HL-60/S4 (cell line): ENCODE data around the gene CADPS.

ENCODE experiments used
- in situ Hi-C: fragments of 300-500 bp; cut with MboI; formaldehyde crosslinking; loops from 2 replicates; pipeline ENCODE4 v1.14.3; 2022; ENCODE audit warnings: low sequenced_read_pairs

Gene CADPS

DNA sequence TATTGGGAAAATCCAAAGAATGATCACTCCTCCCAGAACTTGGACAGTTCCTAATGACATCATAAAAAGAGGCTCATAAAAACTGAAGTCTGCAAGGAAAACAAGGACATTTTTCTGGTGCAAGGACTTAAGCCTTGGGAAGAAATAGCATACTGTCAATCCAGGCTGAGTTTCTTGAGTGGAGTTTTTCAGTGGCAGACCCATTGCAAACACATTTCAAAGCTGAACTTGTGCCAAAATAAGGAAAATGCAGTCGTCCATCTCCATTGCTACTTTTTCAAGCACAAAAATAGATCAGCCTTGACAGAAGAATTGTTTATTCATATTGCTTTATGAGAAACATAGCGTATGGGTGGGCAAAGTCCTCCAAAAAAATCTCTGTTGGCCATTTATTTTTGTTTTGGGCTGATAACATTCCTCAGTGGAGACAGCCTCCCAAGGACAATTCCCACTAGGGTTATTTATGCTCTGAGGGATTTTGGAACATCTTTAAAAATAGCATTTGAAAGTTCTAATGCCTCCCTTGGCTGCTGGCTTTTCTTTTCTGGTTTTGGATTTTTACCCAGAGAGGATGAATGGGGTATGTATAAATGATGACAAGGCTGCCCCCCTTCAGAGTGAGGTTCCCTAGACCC is 220.0 kb downstream of the CADPS start:
- in situ Hi-C loops = no loop called here

DNA sequence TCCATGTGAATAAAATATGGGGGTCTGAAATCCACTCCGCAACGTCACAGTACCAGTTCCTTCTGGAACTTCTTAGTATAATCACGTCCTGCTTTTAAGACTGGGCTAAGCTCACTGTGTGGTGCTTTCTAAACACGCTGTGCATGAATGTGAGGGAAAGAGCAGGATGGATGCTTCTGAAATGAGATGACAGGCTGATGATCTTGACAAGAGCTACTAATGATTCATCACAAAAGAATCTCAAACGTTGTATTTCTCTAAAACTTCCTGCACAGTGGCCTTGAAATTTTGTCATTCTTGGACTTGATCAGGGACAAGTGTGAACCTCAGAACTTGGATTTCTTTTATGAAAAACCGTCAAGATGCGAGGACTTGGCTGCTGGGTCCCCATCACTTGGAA is 221.4 kb downstream of the CADPS start:
- in situ Hi-C loops = no loop called here

DNA sequence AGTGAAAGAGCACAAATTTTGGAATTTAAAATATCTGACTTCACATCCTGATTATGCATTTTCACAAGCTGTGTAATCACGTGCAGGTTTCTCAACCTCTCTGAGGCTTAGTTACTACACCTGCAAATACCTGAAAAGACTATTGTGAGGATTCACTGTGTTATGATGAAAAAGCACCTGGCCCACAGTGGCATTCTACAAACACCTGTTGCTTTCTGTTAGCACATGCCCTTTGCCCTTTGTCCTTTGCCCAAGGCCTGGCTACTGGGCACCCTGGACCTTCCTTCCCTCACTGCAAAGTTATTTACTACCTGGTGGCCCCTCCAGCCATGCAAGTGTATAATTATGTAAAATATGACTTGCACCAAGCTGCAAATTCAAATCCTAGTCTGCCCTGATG is 227.5 kb downstream of the CADPS start:
- in situ Hi-C loops = no loop called here

DNA sequence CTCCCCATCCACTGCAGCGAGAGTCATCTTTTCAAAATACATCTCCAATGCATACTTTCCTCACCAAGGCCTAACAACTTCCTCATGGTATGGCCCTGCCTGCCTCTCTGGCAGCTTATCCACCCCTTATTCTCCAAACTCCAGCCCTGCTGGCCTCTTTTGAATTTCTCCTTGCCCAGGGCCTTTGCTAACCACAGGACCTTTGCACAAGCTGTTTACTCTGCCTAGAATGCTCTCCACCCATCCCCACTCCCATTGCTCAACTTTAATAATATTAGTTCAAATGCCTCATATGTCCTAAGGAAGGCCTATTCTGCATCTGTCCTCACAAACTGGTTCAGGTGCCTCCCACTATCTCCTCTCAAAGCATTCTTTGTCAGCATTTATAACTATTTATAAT is 230.7 kb downstream of the CADPS start:
- in situ Hi-C loops = no loop called here

DNA sequence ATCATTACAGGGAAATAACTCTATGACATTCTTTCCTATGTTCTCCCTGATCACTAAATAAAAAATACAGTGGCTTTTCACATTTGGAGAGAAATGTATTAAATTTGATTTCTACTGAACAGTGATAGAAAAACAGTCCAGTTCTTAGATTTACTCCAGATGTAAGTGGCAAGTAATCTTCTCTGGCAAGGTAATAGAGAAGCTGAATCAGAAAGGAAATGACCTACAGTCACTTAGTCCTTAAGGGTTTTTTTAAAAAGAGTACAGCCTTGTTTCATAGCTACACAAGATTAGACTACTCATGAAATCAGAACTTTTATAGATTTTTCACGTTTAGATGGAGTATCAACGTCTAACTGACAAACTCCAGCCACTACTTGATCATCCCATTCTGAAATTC is 236.9 kb downstream of the CADPS start:
- in situ Hi-C loops = no loop called here

DNA sequence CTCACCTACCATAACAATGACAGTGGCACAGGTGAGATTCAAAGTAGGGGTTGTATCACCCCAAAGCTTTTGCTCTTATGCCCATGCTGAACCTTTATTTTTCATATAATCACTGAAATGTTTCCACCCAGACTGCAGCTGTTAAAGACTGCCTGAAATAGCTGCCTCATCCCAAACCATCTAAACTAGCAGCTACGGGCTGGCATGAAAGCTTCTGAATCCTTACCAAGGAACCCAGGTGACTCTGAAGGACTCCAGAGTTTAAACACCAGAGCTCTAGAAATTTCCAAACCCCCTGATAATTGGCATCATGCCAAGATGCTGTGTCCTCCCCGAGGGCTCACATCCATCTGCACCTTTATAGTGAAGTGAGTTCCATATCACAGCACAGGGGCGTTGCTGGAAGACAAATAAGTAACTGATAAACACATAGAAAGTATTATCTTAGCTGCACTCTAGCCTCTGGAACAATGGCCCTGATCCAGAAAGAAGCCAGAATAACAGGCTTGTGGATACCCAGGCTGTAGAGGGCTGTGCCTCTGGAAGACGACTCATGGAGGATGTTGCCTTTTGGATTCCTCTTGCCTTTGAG is 238.9 kb downstream of the CADPS start:
- in situ Hi-C loops = no loop called here

DNA sequence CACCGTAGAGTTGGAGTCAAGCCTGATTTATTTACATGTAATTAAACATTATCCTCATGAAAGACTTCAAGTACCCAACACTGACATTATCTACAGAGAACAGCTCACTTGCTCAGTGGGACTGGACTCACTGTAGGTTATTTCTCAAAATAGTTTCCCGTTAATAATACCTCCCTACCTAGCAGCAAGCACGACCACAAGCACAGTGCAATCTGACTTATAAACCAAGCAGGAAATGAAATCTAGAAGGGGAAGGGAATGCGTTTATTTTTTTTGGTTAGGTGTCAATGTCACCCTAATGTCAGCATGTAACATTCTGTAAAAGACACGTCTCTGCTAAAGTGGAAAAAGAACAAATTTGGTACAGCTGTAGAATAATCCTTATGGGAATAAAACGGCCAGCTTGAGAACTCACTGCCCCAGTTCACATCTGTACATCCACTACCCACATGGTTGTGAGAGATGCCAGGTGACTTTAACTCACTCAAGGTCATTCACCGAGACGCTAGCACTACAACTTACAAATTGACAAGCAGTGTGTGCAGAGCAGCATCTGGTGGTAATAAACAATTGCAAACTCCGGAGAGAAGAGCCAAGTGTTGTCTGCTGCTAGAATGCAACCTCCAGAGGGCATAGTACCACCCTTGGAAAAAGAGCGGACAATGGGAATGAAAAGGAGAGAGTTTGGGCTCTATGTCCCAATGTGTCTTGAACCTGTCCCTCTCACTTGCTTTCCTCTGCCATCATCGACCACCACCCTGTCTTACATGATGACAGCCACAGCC is 242.5 kb downstream of the CADPS start:
- in situ Hi-C loops = no loop called here

DNA sequence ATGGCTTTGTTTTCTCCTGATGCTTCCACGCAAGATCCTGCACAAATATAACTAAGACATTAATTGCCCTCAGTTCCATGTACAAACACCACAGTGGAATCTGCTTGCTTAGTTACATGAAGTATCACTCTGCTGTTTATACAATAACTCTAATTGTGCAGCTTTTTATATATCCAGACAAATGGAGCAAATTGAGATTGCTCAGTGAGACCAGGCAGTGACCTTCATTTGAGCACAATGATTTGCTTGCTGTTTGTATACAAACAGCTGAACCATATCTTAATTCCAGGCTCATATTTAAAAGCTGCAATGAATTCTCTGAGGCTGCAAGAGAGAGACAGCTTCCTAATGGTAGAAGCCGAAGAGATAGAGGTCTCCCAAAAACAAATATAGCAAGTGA is 243.7 kb downstream of the CADPS start:
- in situ Hi-C loops = no loop called here

DNA sequence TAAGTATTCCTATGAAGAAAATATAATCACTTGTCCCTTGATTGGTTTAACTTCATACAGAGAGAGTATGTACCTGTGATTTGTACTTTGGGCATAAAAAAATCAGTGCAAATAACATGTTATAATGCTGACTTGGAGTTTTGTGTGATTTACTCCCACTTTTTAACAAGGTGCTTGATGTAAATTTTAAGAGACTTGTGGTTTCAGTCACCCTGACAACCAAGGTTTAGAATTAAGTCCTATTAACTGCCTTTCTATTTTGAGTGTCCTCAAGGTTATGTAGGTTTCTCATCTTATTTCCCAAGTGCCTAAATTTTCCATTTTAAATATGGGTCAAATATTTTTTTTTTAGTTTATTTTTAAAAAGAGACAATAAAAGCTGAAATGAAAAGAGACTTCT is 244.6 kb downstream of the CADPS start:
- in situ Hi-C loops = no loop called here

DNA sequence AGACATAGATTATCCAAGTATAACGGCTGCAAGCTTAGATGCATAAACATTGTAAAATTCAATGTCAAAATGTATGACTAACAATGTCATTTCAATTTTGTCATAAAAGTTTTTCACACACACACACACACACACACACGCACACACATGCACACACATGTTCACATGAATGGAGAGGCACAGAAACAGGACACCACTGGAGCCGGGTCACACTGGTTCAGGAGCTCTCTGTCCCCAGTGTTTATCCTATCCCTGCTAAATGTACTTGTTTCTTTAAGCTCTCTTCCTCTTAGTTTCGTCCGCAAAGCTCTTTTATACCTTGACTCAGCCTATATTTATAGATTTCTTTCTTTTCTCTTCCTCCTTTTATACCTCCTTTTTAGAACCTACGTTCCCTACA is 249.9 kb downstream of the CADPS start:
- in situ Hi-C loops = no loop called here

DNA sequence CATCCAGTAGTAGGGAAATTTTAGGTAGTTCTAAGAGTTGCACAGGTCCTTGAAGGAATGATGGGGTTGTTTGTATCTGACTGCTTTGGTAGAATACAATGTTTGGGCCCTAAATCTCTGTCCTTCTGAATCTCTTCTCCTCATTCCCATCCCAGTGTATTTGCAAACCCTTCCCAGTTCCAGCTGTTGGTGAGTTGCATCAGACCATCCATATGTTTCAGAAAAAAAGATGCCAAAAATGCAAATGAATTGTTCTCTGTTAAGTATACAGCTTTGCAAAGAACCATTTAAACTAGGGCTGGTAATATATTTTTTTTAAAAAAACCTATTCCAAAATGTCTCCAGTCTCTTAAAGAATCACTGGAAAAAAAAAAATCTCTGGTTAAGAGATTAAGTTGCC is 251.0 kb downstream of the CADPS start:
- in situ Hi-C loops = no loop called here

DNA sequence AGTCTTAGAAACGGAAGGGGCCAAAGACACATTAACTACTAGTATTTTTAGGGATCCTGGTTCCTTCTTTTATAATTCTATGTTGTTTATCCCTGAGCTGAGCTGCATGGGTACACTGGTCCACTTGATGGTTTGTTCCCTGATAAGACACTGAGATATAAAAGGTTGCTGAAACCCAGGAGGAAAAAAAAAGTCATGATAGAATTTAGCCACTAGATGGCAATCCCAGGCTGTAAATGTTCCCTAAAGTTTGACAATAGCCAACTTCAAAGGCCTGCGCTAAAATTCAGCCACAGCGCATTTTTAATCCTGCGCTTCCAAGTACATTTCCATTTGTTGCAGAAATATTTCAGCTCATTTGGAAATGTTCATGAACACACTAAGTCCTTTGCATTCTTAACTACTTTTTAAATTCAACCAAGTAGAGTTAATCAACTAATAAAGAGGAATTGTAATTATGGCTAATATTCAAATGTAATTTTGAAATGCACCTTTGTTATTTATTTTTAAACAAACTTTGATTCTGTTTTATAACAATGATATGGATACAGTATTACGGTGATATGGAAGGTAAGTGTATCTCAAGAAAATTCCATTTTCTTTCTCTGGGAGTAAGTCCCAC is 252.6 kb downstream of the CADPS start:
- in situ Hi-C loops = no loop called here

DNA sequence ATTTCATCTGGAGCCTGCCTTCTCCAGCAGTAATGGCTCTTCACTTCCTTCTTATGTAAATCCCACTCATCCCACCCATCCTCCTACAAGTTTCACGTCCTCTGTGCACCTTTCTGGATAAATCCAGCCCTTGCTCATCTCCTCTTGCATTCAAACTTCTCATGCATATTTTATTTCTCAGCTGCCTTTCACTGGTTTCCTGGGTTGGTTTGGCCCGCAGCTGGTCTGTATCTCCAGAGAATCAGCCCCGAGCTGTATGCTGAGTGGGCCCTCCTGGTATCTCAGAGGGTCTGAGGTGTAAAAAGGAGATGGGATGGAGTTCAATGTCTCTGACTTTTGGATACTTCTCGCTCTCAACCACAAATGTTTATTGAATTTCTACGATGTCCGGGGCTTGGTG is 253.3 kb downstream of the CADPS start:
- in situ Hi-C loops = no loop called here

DNA sequence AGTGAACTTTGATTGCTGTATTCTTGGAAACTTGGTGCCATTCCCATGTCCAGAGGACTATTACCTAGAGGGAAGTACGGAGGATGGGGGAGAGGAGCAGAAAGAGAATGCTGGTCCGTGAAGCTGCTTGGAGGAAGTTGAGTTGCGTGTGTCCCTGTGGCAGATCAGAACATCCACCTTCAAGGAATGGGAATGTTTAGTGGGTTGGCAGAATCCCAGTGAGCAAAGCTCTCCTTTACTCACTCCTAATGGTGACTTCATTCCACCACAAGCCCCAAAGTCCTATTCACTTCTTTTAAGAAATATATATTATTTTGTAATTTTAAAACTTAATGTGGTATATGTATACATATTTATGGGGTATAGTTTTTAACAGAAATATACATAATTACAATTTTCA is 254.0 kb downstream of the CADPS start:
- in situ Hi-C loops = no loop called here

DNA sequence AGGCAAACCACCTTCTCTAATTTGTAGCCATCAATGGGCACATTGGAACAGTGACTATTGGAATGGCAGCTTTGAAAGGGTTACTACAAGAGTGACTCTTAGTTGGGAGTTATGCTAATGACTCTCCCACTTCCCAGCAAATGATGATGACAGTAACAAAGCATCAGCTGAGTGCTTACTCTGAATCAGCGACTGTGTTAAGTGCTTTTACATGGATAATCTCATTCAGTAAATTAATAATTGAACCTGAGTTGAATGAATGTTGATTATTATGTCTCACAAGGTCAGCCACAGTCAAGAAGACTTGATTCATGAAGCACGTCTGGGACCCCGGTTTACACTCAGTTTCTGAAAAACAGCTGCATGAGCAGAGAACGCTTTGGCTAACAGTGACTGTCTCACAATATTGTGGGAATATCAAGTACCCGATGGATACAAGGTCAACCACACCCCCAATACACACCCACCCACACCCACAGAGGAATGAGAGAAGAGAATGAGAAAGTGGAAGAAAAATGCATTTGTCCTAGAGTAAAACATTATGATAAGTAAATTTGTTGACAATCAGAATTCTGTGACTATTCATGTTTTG is 259.9 kb downstream of the CADPS start:
- in situ Hi-C loops = no loop called here

DNA sequence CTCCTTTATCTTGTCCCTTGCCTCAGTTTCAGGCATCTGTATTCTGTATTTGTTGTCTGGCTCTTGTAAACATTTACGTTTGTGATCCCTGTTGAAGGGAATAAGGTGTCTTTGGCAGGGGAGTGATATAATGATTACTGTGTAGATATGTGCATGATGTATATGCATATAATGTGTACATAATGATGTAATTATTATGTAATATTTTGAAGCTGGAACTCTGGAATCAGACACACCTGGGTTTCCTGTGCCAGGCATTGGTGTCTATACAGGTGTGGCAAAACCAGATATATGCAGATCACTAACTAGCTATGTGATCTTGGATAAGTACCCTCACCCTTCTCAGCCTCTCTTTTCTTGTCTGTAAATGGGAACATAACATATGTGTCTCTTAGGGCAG is 260.7 kb downstream of the CADPS start:
- in situ Hi-C loops = no loop called here

DNA sequence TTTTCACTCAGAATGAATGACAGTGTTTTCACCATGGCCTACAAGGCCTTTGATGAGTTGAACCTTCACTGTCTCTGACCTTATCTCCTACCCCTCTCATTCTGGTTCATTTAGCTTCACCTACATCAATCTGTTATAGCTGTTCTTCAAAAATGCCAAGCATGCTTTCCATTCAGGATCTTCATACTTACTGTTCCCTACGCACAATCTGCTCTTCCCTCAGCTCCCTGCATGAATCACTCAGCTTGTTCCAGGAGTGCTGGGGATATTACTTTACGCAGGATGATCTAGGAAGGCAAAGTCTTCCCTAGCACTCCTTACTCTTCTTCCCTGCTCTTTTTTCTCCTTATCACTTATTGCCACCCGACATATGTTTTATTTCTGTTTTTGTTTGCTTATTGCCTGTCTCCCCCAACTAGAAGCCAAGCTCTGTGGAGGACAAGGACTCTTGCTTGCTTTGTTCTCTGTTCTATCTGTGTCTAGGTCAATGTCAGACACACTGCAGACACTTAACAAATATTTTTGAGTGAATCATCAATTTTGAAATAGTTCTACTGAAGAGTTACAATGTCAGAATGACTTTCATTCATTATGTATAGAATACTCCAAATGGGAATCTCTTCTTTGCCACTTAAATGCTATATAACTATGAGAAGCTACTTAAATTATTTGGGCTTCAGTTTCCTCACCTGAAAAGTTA is 263.5 kb downstream of the CADPS start:
- in situ Hi-C loops = no loop called here

DNA sequence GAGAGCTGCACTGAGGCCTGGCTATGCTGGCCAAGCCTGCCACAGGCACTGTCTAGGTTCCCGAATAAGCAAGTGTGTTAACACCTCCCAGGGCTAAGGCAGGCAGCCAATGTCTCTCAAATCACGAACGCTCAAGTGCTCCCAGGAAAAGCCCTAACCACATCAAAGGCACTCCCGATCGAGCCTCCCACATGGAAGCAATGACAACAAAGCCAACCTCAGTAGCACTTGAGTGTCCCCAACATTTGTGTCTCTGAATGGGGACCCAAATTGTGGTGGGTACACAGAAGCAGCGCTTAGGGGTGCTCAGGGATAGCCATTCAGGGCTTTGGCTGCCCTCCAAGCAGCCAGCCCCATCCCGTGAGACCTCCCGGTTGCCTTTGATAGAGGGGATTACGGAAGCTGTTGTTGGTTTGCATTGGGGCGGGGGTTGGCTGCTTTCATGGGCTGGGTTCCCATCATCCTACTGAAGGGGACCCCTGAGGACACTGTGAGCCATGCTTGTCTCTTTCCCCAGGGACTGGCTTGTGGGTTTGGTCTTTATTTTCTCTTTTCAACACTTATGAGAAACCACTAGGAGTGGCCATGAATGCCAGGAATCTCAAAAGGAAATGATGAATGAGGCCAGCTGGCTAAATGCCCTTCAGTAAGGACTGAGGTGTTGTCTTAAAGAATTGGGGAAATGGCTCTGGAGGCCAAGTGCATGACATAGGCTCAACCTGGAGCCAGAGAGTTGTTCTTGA is 267.8 kb downstream of the CADPS start:
- in situ Hi-C loops = no loop called here

DNA sequence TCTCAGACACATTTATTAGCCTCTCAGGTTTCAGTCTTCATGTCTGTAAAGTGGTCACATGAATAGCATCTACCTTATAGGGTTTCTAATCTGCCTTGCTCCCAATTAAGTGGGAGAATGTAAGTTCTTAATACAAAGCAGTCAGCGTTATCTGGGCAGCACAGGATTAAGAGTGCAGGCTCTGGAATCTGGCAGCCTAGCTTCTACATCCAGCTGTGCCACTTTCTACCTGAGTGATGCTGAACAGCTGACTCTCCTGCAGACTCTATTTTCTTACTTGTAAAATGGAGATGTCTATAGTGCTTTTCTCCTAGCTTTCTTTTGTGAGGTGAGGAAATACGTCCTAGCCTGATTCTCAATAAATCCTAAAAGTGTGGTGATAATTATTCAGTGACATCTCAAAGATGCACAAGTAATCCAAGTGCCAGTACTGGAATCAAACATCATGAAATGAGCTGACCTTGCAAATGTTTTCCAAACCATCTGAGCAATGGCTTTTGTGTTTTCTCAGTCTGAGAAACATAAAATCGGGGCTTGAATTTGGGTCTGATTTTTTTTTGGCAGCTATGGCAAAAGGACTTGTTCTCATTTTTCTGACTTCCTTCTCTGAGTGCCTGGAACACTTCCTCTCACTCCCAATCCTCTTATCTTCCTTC is 269.7 kb downstream of the CADPS start:
- in situ Hi-C loops = no loop called here
